MM.1S (cell line): ENCODE results near the gene SMPD2.

ENCODE experiments used
- EZH2 ChIP-seq: fragments of 300-600 bp; sonication (generic); optimal IDR thresholded peaks from 2 replicates; pipeline ENCODE3; 2017; ENCODE audit warnings: low read depth, mild to moderate bottlenecking, antibody characterized with exemption, low read length, mixed read lengths
- EZH2phosphoT487 ChIP-seq: fragments of 300-600 bp; sonication (generic); IDR thresholded peaks from 2 replicates; pipeline ENCODE4 v1.6.1; 2018; ENCODE audit warnings: antibody characterized with exemption, low read length
- TF ChIP-seq, protein P1 (sequence below): fragments of 300-600 bp; sonication (generic); IDR thresholded peaks from 2 replicates; pipeline ENCODE4 v1.5.1; 2016; ENCODE audit warnings: antibody characterized with exemption, low read length, mixed read lengths

- TF ChIP-seq, protein P1, sequence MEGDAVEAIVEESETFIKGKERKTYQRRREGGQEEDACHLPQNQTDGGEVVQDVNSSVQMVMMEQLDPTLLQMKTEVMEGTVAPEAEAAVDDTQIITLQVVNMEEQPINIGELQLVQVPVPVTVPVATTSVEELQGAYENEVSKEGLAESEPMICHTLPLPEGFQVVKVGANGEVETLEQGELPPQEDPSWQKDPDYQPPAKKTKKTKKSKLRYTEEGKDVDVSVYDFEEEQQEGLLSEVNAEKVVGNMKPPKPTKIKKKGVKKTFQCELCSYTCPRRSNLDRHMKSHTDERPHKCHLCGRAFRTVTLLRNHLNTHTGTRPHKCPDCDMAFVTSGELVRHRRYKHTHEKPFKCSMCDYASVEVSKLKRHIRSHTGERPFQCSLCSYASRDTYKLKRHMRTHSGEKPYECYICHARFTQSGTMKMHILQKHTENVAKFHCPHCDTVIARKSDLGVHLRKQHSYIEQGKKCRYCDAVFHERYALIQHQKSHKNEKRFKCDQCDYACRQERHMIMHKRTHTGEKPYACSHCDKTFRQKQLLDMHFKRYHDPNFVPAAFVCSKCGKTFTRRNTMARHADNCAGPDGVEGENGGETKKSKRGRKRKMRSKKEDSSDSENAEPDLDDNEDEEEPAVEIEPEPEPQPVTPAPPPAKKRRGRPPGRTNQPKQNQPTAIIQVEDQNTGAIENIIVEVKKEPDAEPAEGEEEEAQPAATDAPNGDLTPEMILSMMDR, result no peak
- TF ChIP-seq EZH2phosphoT487 (no peak), EZH2 (no peak)
Observed at GRCh38 chr6:109393886-109394281, 46.6 kb upstream of the SMPD2 start.
